Measurements from ENCODE around the gene DIO2. TPM values are rescaled to one million over a fixed set of nuclear protein-coding genes. Genes with fewer than 3 reads are reported as not detected.

The DIO2 gene
- total RNA-seq, 4 donors from 2014 or later = 5.5 to 32.2 (median 17.9) TPM

DNA sequence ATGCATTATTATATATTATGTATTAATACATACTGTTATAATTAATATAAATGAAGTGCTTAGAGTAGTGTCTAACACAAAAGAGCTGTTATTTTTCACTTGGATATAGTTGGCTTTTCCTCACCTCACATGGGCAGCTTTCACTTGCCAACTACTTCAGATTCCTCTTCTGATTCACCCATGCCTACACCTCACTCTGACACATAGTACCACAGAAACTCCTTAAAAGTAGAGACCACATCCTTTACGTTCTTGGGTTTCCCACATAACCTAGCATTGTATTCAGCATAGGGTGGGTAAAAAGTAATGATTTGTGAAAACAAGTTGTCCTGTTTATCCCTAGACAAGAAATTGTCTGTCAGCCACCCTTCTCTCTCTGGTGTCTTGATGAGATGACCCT lies 61.0 kb downstream of the DIO2 start:
- in situ Hi-C loops (cut with MboI; ENCODE audit: low sequenced_read_pairs in 4 of 4) = no loop called here
- TF ChIP-seq, protein P1, sequence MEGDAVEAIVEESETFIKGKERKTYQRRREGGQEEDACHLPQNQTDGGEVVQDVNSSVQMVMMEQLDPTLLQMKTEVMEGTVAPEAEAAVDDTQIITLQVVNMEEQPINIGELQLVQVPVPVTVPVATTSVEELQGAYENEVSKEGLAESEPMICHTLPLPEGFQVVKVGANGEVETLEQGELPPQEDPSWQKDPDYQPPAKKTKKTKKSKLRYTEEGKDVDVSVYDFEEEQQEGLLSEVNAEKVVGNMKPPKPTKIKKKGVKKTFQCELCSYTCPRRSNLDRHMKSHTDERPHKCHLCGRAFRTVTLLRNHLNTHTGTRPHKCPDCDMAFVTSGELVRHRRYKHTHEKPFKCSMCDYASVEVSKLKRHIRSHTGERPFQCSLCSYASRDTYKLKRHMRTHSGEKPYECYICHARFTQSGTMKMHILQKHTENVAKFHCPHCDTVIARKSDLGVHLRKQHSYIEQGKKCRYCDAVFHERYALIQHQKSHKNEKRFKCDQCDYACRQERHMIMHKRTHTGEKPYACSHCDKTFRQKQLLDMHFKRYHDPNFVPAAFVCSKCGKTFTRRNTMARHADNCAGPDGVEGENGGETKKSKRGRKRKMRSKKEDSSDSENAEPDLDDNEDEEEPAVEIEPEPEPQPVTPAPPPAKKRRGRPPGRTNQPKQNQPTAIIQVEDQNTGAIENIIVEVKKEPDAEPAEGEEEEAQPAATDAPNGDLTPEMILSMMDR (IDR thresholded peaks at IDR 0.05 in 4 of 5, conservative IDR thresholded peaks at IDR 0.05 in 1 of 5) = no peak
- TF ChIP-seq POLR2A (IDR thresholded peaks at IDR 0.05) = no peak
- no peaks in the 10 kb centered on the region for H3K36me3 ChIP-seq

More for the DNA sequence above, 61.0 kb downstream of the DIO2 start:
- no peaks in the 10 kb centered on the region for H3K4me1 ChIP-seq
- H3K4me3 ChIP-seq = no peak overlapping the region
- intact Hi-C loops (cut with DNase I; ENCODE audit: low total_unique reads) = no loop called here
- H3K27ac ChIP-seq = no peak overlapping the region
- no peaks in the 10 kb centered on the region for H3K27me3 ChIP-seq
- DNase-seq (no peak), ATAC-seq (no peak)
- no peaks in the 10 kb centered on the region for H3K9me3 ChIP-seq
